K562 treated with DMSO at 1 percent for 4 hours (cell line): ENCODE measurements around the gene GXYLT1. TPM values are rescaled to one million over a fixed set of nuclear protein-coding genes. Genes with fewer than 3 reads are reported as not detected.

Experiments used
- total RNA-seq: library from RNA; unstranded; fragments of 300-600 nt; gene quantifications from 2 replicates; pipeline ENCODE4 v1.2.3, GENCODE V29; 2022; ENCODE audit not compliant: insufficient read depth

GXYLT1 gene
- total RNA-seq = 4.9 and 6.4 TPM in 2 replicates

GRCh38 chr12:42144408-42145196, at the start of gene GXYLT1:
Gene GXYLT1, minus strand, starts transcription at chr12:42144874. Its CDS starts 228 bp downstream, at chr12:42144646.

Other genes starting within 250 kb of the GXYLT1 start
- 6.1 and 6.3 TPM in 2 replicates for gene YAF2, start 93.4 kb upstream of the GXYLT1 start, total RNA-seq
- 30.2 and 41.6 TPM in 2 replicates for gene ZCRB1, start 181.2 kb upstream of the GXYLT1 start, total RNA-seq
- gene PPHLN1, start 181.3 kb upstream of the GXYLT1 start, total RNA-seq = 35.7 and 56.7 TPM in 2 replicates